ENCODE measurements around the gene GOLPH3L.
"Not testable (repeated sequence)": the region's sequence is repeated elsewhere in the genome, so short reads cannot be mapped to it uniquely, and the experiment has no call there.

GOLPH3L gene

DNA sequence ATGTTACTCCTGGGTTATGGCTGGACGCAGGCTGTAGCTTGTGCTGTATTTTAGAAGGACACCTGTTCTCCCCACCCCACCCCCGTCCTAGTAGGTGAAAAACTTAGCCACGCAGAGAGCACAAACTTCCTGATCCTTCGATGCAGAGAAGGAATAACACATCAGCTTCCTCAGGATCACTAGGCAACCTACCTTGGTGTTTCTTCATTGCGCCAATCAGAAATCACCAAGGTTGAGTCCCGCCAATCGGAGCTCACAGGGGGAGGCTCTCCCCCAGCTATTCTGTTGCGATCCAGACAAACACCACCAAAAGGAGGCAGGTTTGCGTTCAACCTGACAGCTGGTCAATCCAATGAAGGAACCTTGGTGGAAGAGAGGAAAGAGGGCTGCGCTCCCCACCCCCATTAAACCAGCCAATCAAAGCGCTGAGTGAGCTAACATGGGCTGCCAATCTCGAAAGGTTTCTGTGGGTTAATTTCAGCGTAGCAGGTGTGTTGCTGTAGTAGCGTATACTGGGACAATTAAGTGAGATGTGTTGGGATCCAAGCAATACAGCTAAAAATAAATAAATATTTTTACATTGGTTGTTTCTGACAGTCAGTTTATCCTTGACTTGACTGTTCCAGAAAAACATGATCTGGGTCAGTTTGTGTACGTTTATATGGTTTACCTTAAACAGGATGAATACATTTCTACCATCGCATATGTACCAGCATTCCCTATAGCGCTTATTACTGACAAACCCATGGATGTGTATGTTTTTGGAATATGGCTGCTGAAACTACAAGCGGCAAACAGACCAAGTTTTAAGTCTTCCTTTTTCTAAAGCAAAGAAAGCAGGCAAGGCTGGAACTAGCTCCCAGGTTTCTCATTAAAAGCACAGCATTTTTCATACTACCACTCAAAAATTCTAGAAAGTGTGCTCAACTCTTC is at the start of gene GOLPH3L:
GOLPH3L (minus strand) TSS at position 160 of the 933 bp plus-strand sequence. CDS start 2,316 bp downstream, outside the sequence.
- peak; percentile 98 for DNase-seq

GRCh38 chr1:150730130-150730721 is 33.3 kb upstream of the GOLPH3L start:
- DNase-seq: no peak

GRCh38 chr1:150724336-150724735 is 27.4 kb upstream of the GOLPH3L start:
- DNase-seq: no peak

DNA sequence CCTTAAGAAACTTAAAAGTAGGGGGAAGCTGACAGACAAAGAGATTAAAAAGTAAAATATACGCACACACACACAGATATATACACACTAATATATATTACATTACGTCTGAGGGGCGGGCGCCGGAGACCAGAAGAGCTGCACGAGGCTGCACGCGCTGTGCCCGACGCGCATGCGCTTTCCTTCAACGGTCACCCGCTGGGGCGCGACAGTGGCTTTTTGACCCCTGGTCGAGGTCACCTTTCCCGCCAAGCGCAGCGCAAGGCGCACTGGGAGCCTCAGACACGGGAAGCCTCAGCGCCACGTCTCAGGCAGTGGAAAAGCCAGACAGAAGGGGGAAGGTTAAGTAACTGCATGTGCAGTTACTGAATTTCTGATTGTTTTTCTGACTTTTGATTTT is 23.7 kb upstream of the GOLPH3L start, which contains the start of gene HORMAD1:
HORMAD1 (minus strand) TSS at position 193 of the 400 bp plus-strand sequence. CDS start 1,390 bp downstream, outside the sequence.
- DNase-seq: no peak

DNA sequence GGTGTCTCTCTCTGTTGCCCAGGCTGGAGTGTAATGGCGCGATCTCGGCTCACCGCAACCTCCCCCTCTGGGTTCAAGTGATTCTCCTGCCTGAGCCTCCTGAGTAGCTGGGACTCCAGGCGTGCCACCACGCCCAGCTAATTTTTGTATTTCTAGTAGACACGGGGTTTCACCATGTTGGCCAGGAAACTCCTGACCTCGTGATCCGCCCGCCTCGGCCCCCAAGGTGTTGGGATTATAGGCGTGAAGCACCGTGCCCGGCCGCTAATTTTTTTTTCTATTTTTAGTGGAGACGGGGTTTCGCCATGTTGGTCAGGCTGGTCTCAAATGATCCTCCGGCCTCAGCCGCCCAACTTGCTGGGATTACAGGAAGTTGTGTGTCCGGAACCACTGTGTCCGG is 23.1 kb upstream of the GOLPH3L start:
- no peak for DNase-seq

GRCh38 chr1:150718225-150718891 is 21.4 kb upstream of the GOLPH3L start:
- DNase-seq: no peak

DNA sequence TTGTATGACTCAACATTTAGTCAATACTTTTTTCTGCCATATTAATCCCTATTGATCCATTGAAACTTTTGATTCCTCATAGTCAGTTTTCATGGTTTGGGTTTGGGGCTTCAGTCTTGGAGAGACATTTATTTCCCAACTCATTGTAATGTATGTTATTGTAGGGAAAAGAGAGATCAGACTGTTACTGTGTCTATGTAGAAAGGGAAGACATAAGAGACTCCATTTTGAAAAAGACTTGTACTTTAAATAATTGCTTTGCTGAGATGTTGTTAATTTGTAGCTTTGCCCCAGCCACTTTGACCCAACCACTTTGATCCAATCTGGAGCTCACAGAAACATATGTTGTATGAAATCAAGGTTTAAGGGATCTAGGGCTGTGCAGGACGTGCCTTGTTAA is 12.1 kb upstream of the GOLPH3L start:
- DNase-seq: not testable (repeated sequence)

- DNase-seq: no peak
Measured at GRCh38 chr1:150708595-150708994, 11.6 kb upstream of the GOLPH3L start.

GRCh38 chr1:150706091-150706490 is 9.1 kb upstream of the GOLPH3L start:
- no peak for DNase-seq

GRCh38 chr1:150703427-150703826 is 6.5 kb upstream of the GOLPH3L start:
- no peak for DNase-seq

- DNase-seq: no peak
Measured at GRCh38 chr1:150696590-150696989, 364 bp downstream of the GOLPH3L start.

DNA sequence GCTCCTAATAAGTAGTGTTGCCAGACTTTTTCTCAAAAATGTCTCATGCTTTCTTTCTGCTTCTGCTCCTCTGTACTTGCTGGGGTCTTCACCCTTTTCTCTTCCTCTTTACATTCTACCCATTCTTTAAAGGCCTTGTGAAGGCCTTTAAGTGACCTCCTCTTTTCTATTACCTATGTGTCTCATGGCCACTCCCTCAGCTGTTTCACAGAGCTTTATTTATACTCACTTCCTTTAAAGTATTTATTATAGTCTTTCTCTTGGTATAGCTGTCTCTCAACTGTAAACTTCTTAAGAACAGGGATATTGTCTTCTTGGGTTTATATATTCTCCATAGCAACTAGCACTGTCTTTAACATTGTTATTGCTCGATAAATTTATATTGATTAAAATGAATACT is 792 bp downstream of the GOLPH3L start:
- no peak for DNase-seq

GRCh38 chr1:150695561-150695960 is 1.4 kb downstream of the GOLPH3L start:
- no peak for DNase-seq

- DNase-seq: no peak
Measured at GRCh38 chr1:150692720-150693119, 4.2 kb downstream of the GOLPH3L start.

DNA sequence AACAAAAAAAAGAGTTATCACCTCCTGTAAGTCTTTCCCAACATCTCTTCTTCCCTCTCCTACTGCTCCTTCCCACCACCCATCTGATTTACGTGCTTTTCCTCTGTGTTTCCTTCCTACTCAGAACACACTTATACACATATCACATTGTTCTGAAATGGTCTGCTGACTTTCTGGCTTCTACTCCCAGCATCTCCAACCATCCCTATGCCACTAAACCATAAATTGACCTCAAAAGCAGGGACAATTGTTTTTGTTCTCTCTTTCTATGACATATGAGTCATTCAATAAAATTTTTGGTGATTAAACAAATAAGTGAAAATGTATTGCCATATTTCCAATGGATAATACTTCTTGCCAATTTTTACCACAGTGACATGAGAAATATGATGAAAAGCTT is 8.2 kb downstream of the GOLPH3L start:
- DNase-seq: no peak

DNA sequence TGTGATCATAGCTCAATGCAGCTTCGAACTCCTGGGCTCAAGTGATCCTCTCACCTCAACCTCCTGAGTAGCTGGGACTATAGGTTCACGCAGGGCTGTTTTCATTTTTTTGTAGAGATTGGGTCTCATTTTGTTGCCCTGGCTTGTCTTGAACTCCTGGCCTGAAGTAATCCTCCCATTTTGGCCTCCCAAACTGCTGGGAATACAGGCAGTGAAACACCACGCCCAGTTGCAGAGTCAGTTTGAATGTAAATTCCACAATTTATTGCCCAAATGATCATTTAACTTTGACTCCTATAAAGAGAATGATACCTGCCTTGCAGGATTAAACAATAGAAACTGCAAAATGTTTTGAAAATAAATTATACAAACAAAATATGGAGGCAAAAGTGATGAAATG is 10.7 kb downstream of the GOLPH3L start:
- DNase-seq: no peak

DNA sequence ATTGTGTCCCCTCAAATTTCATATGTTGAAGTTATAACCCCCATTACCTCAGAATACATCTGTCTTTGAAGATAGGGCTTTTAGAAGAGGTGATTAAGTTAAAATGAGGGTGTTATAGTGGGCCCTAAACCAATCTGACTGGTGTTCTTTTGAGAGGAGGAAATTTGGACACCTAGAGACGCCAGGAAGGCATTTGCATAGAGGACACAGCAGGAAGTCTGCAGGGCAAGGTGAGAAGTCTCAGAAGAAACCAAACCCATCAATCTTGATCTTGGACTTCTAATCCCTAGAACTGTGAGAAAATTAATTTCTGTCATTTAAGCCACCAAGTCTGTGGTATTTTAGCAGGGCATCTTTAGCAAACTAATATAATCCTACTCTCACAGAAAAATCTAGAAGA is 13.0 kb downstream of the GOLPH3L start:
- DNase-seq: no peak

GRCh38 chr1:150678988-150679387 is 18.0 kb downstream of the GOLPH3L start:
- no peak for DNase-seq

DNA sequence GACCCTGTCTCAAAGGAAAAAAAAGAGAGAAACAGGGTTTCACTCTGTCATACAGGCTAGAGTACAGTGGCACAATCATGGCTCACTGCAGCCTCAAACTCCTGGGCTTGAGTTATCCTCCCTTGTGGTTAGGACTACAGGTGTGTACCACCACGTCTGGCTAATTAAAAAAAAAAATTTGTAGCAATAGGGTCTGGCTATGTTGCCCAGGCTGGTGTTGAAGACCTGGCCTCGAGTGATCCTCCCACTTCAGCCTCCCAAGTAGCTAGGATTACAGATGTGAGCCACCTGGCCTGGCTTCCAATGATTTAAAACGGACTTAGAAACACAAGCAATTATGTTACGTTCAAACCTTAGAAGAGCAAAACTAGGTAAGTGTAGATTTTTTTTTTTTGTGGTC is 22.1 kb downstream of the GOLPH3L start:
- no peak for DNase-seq

GRCh38 chr1:150663321-150663720 is 33.6 kb downstream of the GOLPH3L start:
- no peak for DNase-seq

GRCh38 chr1:150662811-150663210 is 34.1 kb downstream of the GOLPH3L start:
- DNase-seq: no peak

GRCh38 chr1:150661156-150661555 is 35.8 kb downstream of the GOLPH3L start:
- DNase-seq: no peak

DNA sequence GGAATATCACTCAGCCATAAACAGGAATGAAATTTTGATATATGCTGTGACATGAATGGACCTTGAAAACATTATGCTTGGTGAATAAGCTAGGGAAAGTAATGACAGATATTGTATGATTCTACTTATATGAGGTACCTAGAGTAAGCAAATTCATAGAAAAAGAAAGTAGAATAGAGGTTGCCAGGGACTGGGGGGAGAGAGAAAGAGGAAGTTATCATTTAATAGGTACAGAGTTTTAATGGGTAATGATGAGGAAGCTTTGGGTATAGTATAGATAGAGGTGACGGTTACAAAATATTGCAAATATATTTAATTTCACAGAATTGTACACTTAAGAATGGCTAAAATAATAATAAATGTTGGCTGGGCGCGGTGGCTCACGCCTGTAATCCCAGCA is 36.4 kb downstream of the GOLPH3L start:
- no peak for DNase-seq

- not testable (repeated sequence) for DNase-seq
Measured at GRCh38 chr1:150657064-150657463, 39.9 kb downstream of the GOLPH3L start.
